Peyer's patch (tissue), 4 donors: ENCODE measurements around the gene DVL2.

Source experiments
- CTCF ChIP-seq, 6 experiments: fragments of 450-650 bp in 4 of 6; fragments of 200-600 bp in 2 of 6; sonication (generic) in 1 of 6; IDR thresholded peaks; one replicate each; pipeline ENCODE4 v1.5.1; 2017 to 2019; ENCODE audit warnings: antibody characterized with exemption in 6 of 6, mild to moderate bottlenecking in 3 of 6, moderate library complexity in 1 of 6
- POLR2A ChIP-seq, 2 donors: fragments of 450-650 bp; IDR thresholded peaks; one replicate each; pipeline ENCODE4 v1.5.1; 2017; ENCODE audit warnings: antibody characterized with exemption in 2 of 2, mild to moderate bottlenecking in 2 of 2, moderate library complexity in 2 of 2

- TF ChIP-seq CTCF (IDR thresholded peaks at IDR 0.05) (no peak), POLR2A (IDR thresholded peaks at IDR 0.05) (no peak)
Measured at GRCh38 chr17:7261379-7262191, 27.3 kb upstream of the DVL2 start.
